Heart left ventricle (tissue), 16 donors: ENCODE data around the gene SETD2. TPM values are rescaled to one million over a fixed set of nuclear protein-coding genes. Genes with fewer than 3 reads are reported as not detected.

Source experiments
- ATAC-seq, 4 donors: fragments of 200-7000 bp; cut with Tn5 transposase; one replicate each; pipeline ENCODE4 v1.9.1; 2020 to 2022; ENCODE audit warnings: moderate library complexity in 4 of 4, mild to moderate bottlenecking in 3 of 4, moderate number of reproducible peaks in 1 of 4
- DNase-seq, 5 donors: peaks; one replicate each; pipeline ENCODE4 v3.0.0-alpha.2; 2020
- H3K27ac ChIP-seq, 12 donors: fragments of 200-600 bp; sonication (generic) in 4 of 12; one replicate each; pipeline versions ENCODE4 v1.5.0 to v1.8.0; 2016 to 2022; ENCODE audit warnings: mild to moderate bottlenecking in 2 of 12
- H3K27me3 ChIP-seq, 9 donors: fragments of 200-600 bp; sonication (generic) in 2 of 9; one replicate each; pipeline versions ENCODE4 v1.5.1 to v1.8.0; 2016 to 2022; ENCODE audit warnings: mild to moderate bottlenecking in 3 of 9
- H3K36me3 ChIP-seq, 9 donors: fragments of 200-600 bp; sonication (generic) in 2 of 9; one replicate each; pipeline versions ENCODE4 v1.5.0 to v1.8.0; 2018 to 2022; ENCODE audit warnings: mild to moderate bottlenecking in 2 of 9
- H3K4me1 ChIP-seq, 12 donors: fragments of 200-600 bp; sonication (generic) in 4 of 12; one replicate each; pipeline versions ENCODE4 v1.5.0 to v1.8.0; 2016 to 2022; ENCODE audit warnings: mild to moderate bottlenecking in 3 of 12
- H3K4me3 ChIP-seq, 12 donors: fragments of 200-600 bp; sonication (generic) in 4 of 12; one replicate each; pipeline versions ENCODE4 v1.5.0 to v1.8.0; 2017 to 2022; ENCODE audit warnings: mild to moderate bottlenecking in 9 of 12, moderate library complexity in 4 of 12
- H3K9me3 ChIP-seq, 12 donors: fragments of 200-600 bp; sonication (generic) in 4 of 12; one replicate each; pipeline versions ENCODE4 v1.5.0 to v1.8.0; 2016 to 2022; ENCODE audit warnings: mild to moderate bottlenecking in 1 of 12
- POLR2A ChIP-seq, 2 donors: fragments of 450-650 bp; IDR thresholded peaks; one replicate each; pipeline ENCODE4 v1.6.1; 2017; ENCODE audit warnings: antibody characterized with exemption in 2 of 2, mild to moderate bottlenecking in 2 of 2, moderate library complexity in 2 of 2
- WGBS, 4 donors: extraction: QIAGEN DNeasy Blood & Tissue Kit in 2 of 4; methylation state at CpG; one replicate each; pipeline versions ENCODE4 v1.1.5 to v1.1.7; 2013 to 2018; 5-methylcytosine and 5-hydroxymethylcytosine counted together
- intact Hi-C, 10 donors: fragments of 100-400 bp; cut with DNase I; formaldehyde crosslinking; loops; one replicate each; pipeline versions ENCODE4 v1.11.1 to v1.14.2; 2022
- polyA plus RNA-seq, 2 donors: library from polyadenylated mRNA; stranded (reverse); fragments of 200-250 nt; gene quantifications; one replicate each; pipeline ENCODE4 v1.2.3, GENCODE V29; 2013
- total RNA-seq, 9 donors: library from RNA; depleted of rRNA in 2 of 9; stranded (reverse); fragments of >200 nt in 2 of 9; fragmentation: NEBNext Ultra II Directional in 3 of 9; extraction: Animal tissue kit (Norgen Biotek cat#: 25700) in 3 of 9; gene quantifications; one replicate each; pipeline versions ENCODE4 v1.1.0 to v1.2.4, GENCODE V29; 2016 to 2023
- TF ChIP-seq, protein P1 (sequence below), 12 donors: fragments of 200-600 bp; sonication (generic) in 4 of 12; IDR thresholded peaks; one replicate each; pipeline versions ENCODE4 v1.5.0 to v1.8.0; 2018 to 2022; ENCODE audit warnings: antibody characterized with exemption in 12 of 12, mild to moderate bottlenecking in 5 of 12
- donor health status: ischemic (EF 13 %, LVEDD 7.1; RV severe dilation, severe dysfunction).
- donor health status: healthy with polysubstance abuse.
- donor health status: DM: no; HTN: yes; CAD: no.
- donor health status: DM: no; HTN: no; CAD: no.
- donor health status: ischemic (EF 25% LVEDD 6.9; RV normal size, moderate dysfunction).
- donor health status: ischemic (EF 25% LVEDD 5.7; RV mildly dilated, moderate dysfunction).
- donor health status: healthy.
- donor health status: DM: yes; HTN: yes; CAD: no.
- donor health status: ischemic (EF 35%, LVEDD 5.7; RV mildly dilated, moderate dysfunction).
- donor health status: nonischemic (EF 11% LVEDD 7.7; RV severe dilation, severe dysfunction).
- donor health status: DM: yes; HTN: yes; CAD: no.
- donor health status: PGD.
- donor health status: ischemic (EF 29% LVEDD 5.4; RV normal size, mild dysfunction).
- donor health status: nonischemic (EF 23%, LVEDD 6.1; RV moderate dilation, normal function).

The SETD2 gene
- total and polyA plus RNA-seq, 11 donors: 9.0 to 34.1 (median 29.9) TPM

DNA sequence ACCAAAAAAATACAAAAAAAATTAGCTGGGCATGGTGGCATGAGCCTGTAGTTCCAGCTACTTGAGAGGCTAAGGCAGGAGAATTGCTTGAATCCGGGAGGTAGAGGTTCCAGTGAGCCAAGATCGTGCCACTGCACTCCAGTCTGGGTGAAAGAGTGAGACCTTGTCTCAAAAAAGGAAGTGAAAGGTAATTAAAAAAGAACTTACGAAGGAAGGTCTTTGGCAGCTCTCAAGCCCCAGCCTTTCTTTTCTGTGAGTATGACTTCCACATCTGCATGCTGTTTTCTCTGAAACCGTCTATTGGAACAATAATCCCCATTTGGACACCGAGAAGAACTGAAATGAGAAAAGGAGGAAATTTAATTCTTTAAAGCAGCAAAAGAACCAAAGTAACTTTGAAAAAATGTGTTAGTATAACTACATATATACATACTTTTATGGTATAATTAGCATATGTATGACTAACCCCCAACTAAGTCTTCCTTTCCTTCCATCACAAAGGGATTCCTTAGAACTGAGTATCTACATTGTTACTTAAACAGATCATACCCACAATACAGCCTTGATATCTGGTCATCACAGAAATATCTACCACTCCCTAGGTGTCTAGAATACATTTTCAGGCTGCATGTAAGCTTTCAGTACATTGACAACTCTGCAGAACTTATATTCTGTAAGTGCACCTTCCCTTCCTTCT, 50.1 kb downstream of the SETD2 start:
- H3K27me3 ChIP-seq: no peaks in the 10 kb centered on the region
- ATAC-seq (no peak), DNase-seq (no peak)
- no peaks in the 10 kb centered on the region for H3K9me3 ChIP-seq
- no peak overlapping the region for H3K4me3 ChIP-seq
- peaks cover 2 to 97% (median 75%) of the 10 kb centered on the region in 9 donors for H3K36me3 ChIP-seq
- peaks cover 0 to 17% (median 0%) of the 10 kb centered on the region in 12 donors for H3K4me1 ChIP-seq
- TF ChIP-seq, protein P1, sequence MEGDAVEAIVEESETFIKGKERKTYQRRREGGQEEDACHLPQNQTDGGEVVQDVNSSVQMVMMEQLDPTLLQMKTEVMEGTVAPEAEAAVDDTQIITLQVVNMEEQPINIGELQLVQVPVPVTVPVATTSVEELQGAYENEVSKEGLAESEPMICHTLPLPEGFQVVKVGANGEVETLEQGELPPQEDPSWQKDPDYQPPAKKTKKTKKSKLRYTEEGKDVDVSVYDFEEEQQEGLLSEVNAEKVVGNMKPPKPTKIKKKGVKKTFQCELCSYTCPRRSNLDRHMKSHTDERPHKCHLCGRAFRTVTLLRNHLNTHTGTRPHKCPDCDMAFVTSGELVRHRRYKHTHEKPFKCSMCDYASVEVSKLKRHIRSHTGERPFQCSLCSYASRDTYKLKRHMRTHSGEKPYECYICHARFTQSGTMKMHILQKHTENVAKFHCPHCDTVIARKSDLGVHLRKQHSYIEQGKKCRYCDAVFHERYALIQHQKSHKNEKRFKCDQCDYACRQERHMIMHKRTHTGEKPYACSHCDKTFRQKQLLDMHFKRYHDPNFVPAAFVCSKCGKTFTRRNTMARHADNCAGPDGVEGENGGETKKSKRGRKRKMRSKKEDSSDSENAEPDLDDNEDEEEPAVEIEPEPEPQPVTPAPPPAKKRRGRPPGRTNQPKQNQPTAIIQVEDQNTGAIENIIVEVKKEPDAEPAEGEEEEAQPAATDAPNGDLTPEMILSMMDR (IDR thresholded peaks at IDR 0.05): no peak
- no peak for TF ChIP-seq POLR2A (IDR thresholded peaks at IDR 0.05)
- intact Hi-C loops: loop anchor here in 1 of 10 donors (10.0 kb wide), 1 partner anchor 51 kb away; the partner anchor contains the start of gene SETD2
- H3K27ac ChIP-seq: no peak overlapping the region
- WGBS, 4 donors: 91 to 95% (median 92%) methylated on average over 5 of the region's 5 CpGs

DNA sequence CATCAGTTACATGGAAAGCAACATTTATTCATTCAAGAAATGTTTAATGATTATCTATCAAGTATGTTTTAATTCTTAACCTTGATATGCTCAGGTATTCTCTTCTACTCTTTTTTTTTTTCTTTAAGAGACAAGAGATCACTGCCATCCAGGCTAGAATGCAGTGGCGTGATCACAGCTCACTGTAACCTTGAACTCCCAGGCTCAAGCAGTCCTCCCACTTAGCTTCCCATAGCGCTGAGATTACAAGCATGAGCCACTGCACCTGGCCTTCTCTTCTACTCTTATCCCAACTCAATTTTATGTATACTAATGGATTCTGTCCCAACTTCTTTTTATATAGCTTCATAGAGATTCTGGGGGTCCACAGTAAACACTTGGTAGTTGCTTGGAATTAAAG, 50.9 kb downstream of the SETD2 start:
- peaks cover 2 to 96% (median 73%) of the 10 kb centered on the region in 9 donors for H3K36me3 ChIP-seq
- WGBS, 4 donors: 83 to 93% (median 91%) methylated on average over 2 of the region's 2 CpGs
- intact Hi-C loops: loop anchor here in 1 of 10 donors (10.0 kb wide), 1 partner anchor 52 kb away; the partner anchor contains the start of gene SETD2

DNA sequence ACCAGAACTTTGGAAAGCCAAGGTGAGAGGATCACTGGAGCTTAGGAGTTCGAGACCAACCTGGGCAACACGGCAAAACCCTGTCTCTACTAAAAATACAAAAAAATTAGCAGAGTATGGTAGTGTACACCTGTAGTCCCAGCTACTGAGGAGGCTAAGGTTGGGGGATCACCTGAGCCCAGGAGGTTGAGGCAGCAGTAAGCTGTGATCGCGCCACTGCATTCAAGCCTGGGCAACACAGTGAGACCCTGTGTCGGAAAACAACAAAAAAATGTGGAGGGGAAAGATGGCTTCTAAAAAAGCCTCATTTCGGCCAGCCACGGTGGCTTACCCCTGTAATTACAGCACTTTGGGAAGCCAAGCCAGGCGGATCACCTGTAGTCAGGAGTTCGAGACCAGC, 54.5 kb downstream of the SETD2 start:
- intact Hi-C loops: loop anchor here in 1 of 10 donors (10.0 kb wide), 1 partner anchor 45 kb away; no protein-coding TSS in a partner anchor
- Histone ChIP-seq H3K9me3 (no peaks in the 10 kb centered on the region), H3K36me3 (peaks cover 2 to 84% (median 60%) of the 10 kb centered on the region in 9 donors), H3K27me3 (no peaks in the 10 kb centered on the region), H3K4me1 (no peaks in the 10 kb centered on the region), H3K27ac (no peak overlapping the region), H3K4me3 (no peak overlapping the region)
- TF ChIP-seq, protein P1 (IDR thresholded peaks at IDR 0.05): no peak
- TF ChIP-seq POLR2A (IDR thresholded peaks at IDR 0.05): no peak
- DNase-seq (no peak), ATAC-seq (no peak)
- 95 to 97% (median 97%) methylated on average over 9 of the region's 9 CpGs for WGBS, 4 donors

More for the DNA sequence above, 50.9 kb downstream of the SETD2 start:
- DNase-seq: no peak
- H3K27me3 ChIP-seq: no peaks in the 10 kb centered on the region
- no peaks in the 10 kb centered on the region for H3K9me3 ChIP-seq
- ATAC-seq: no peak
- TF ChIP-seq, protein P1 (IDR thresholded peaks at IDR 0.05): no peak
- TF ChIP-seq POLR2A (IDR thresholded peaks at IDR 0.05): no peak
- no peak overlapping the region for H3K27ac ChIP-seq
- H3K4me3 ChIP-seq: no peak overlapping the region
- H3K4me1 ChIP-seq: peaks cover 0 to 9% (median 0%) of the 10 kb centered on the region in 12 donors

DNA sequence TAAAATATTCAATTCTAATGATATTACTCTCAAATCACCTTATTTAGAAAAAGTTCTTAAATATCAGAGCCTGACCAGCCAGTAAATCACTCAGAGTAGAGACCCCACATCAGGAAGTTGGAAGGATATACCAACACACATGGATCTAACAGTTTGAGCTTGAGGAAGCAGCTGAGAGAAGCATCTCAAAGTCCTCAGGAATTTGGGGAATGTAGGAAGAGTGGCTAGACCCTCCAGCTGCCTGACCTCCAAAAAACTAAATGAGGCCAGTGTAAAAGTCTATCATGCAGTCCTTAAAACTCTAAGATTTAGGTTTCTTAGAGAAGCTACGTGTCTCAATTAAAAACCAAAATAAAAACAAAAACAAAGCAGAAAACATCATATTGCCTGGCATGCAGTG, 55.4 kb downstream of the SETD2 start:
- TF ChIP-seq, protein P1 (IDR thresholded peaks at IDR 0.05): no peak
- no peak for TF ChIP-seq POLR2A (IDR thresholded peaks at IDR 0.05)
- 81 to 97% (median 88%) methylated on average over 1 of the region's 1 CpG for WGBS, 4 donors
- no peaks in the 10 kb centered on the region for H3K27me3 ChIP-seq
- DNase-seq (no peak), ATAC-seq (no peak)
- intact Hi-C loops: loop anchor here in 1 of 10 donors (10.0 kb wide), 1 partner anchor 46 kb away; no protein-coding TSS in a partner anchor
- peaks cover 0 to 83% (median 60%) of the 10 kb centered on the region in 9 donors for H3K36me3 ChIP-seq
- no peak overlapping the region for H3K4me3 ChIP-seq
- H3K4me1 ChIP-seq: no peaks in the 10 kb centered on the region
- no peaks in the 10 kb centered on the region for H3K9me3 ChIP-seq
- H3K27ac ChIP-seq: no peak overlapping the region
